Astrocyte (in vitro differentiated cells and primary cell): ENCODE measurements around the gene TFEB. TPM values are rescaled to one million over a fixed set of nuclear protein-coding genes. Genes with fewer than 3 reads are reported as not detected.

ENCODE experiments used
- DNase-seq: peaks from one replicate; pipeline ENCODE4 v3.0.0-alpha.2; 2010; ENCODE audit warnings: low read depth
- FAIRE-seq: peaks from 2 replicates; lab custom pipeline; 2011; peaks lifted over from hg19 to GRCh38; lab: Jason Lieb, UNC
- H2AFZ ChIP-seq: 2 replicates; pipeline ENCODE4 v1.6.0; 2012; ENCODE audit warnings: low read depth, low read length, inconsistent platforms
- H3K27ac ChIP-seq: 2 replicates; pipeline ENCODE4 v1.5.1; 2011; ENCODE audit warnings: low read depth, low read length, inconsistent platforms
- H3K27me3 ChIP-seq: 2 replicates; pipeline ENCODE4 v1.6.0; 2011; ENCODE audit warnings: low read length, inconsistent platforms; ENCODE audit not compliant: insufficient read depth
- H3K36me3 ChIP-seq: 2 replicates; pipeline ENCODE4 v1.5.1; 2011; ENCODE audit warnings: low read length, inconsistent platforms; ENCODE audit not compliant: insufficient read depth
- H3K4me1 ChIP-seq: 2 replicates; pipeline ENCODE4 v1.5.1; 2011; ENCODE audit warnings: low read length, inconsistent platforms; ENCODE audit not compliant: insufficient read depth
- H3K4me2 ChIP-seq: 2 replicates; pipeline ENCODE4 v1.6.0; 2012; ENCODE audit warnings: low read length, inconsistent platforms
- H3K4me3 ChIP-seq: 2 replicates; pipeline ENCODE4 v1.5.1; 2011; ENCODE audit warnings: low read depth, mild to moderate bottlenecking, low read length, inconsistent platforms; ENCODE audit not compliant: insufficient read depth
- H3K79me2 ChIP-seq: 2 replicates; pipeline ENCODE4 v1.6.0; 2012; ENCODE audit warnings: mild to moderate bottlenecking, low read length, inconsistent platforms; ENCODE audit not compliant: insufficient read depth
- H3K9ac ChIP-seq: 2 replicates; pipeline ENCODE4 v1.6.0; 2012; ENCODE audit warnings: mild to moderate bottlenecking, low read length, inconsistent platforms
- H3K9me3 ChIP-seq: 2 replicates; pipeline ENCODE4 v1.5.1; 2012; ENCODE audit warnings: low read depth, mild to moderate bottlenecking, low read length, inconsistent platforms; ENCODE audit not compliant: insufficient read depth
- H4K20me1 ChIP-seq: 2 replicates; pipeline ENCODE4 v1.6.0; 2012; ENCODE audit warnings: low read length, inconsistent platforms; ENCODE audit not compliant: insufficient read depth
- H3K27ac Mint-ChIP-seq: one replicate; pipeline ENCODE4 v1.8.0; 2021; ENCODE audit warnings: mild to moderate bottlenecking, mixed read lengths; ENCODE audit not compliant: unreplicated experiment
- H3K27me3 Mint-ChIP-seq: one replicate; pipeline ENCODE4 v1.8.0; 2021; ENCODE audit warnings: low read depth, mixed read lengths; ENCODE audit not compliant: unreplicated experiment
- H3K36me3 Mint-ChIP-seq: one replicate; pipeline ENCODE4 v1.8.0; 2021; ENCODE audit warnings: low read depth, mixed read lengths; ENCODE audit not compliant: unreplicated experiment
- H3K4me1 Mint-ChIP-seq: one replicate; pipeline ENCODE4 v1.8.0; 2021; ENCODE audit warnings: low read depth, mixed read lengths; ENCODE audit not compliant: unreplicated experiment
- H3K4me3 Mint-ChIP-seq: one replicate; pipeline ENCODE4 v1.8.0; 2021; ENCODE audit warnings: mild to moderate bottlenecking, moderate library complexity, mixed read lengths; ENCODE audit not compliant: unreplicated experiment
- H3K9me3 Mint-ChIP-seq: one replicate; pipeline ENCODE4 v1.8.0; 2021; ENCODE audit warnings: mild to moderate bottlenecking, mixed read lengths; ENCODE audit not compliant: unreplicated experiment
- EZH2 ChIP-seq: IDR thresholded peaks from 2 replicates; pipeline ENCODE4 v1.6.1; 2012; ENCODE audit warnings: mild to moderate bottlenecking, low read length, inconsistent platforms; ENCODE audit not compliant: insufficient read depth
- total RNA-seq: library from RNA; stranded (reverse); gene quantifications from 2 replicates; pipeline ENCODE4 v1.2.1, GENCODE V29; 2021
- TF ChIP-seq, protein P1 (sequence below): IDR thresholded peaks from 2 replicates; pipeline ENCODE4 v1.5.1; 2011; ENCODE audit warnings: low read depth, mild to moderate bottlenecking, inconsistent platforms, low read length, moderate library complexity; ENCODE audit not compliant: insufficient read depth

Gene TFEB
- total RNA-seq, 1 donor from 2014 or later, result 4.7 TPM

DNA sequence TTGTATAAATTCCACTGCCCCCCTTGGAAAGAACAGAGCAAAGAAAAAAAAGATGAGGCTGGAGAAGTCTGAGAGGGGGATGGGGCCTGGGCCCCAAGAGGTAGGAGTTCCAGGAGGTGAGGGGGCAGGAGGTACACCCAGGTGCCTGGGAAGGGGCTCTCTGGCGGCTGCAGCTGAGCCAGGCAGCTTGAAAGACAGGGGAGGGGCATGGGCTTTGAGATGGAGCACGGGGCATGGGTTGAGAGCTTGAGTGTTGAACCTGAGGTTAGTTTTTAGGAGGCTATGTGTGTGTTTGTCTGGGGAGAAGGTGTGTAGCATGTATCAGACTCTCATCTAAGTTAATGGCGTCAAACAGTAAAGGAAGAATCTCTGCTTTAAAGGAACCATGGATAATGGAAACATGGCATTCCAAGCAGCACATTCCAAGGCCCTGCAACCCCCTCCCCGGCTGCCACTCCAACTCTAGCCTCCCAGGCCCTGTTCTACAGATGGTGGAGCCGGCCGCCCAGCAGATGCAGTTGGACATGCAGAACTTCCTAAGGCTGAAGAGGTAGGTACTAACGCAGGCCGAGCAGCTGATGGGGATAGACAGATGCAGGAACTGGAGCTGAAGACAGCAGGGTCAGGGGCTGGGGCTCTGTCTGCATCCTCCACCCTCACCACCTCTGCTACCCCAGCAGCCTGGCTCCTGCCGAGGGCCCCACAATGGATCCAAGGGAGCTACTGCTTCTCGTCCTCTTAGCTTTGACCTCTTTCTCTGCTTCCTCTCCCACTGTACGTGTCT is 55.0 kb downstream of the TFEB start:
- no peak overlapping the region for H3K9ac ChIP-seq
- no peak overlapping the region for H3K4me3 Mint-ChIP-seq
- no peak for FAIRE-seq

DNA sequence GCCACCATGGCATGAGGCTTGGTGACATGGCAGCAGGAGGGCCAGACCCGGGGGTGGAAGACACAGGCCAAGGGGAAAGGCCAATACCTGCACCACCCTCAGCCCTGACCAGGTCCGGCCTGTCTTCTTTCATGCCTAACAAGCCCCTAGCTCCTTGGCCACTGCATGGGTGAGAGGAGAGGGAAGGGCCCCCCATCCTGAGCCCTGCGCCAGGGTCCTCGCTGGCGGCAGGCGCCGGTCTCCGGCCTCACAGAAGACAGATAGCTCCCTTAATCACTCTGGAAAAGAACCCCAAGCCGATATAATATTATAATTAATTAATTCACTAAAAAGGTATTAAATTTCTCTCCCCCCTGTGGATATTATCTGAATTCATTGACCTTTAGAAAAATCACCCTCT is 55.7 kb downstream of the TFEB start:
- Mint-ChIP-seq H3K4me1 (peaks cover 3% of the 10 kb centered on the region), H3K27me3 (peaks cover 31% of the 10 kb centered on the region), H3K27ac (no peak overlapping the region), H3K36me3 (no peaks in the 10 kb centered on the region), H3K4me3 (no peak overlapping the region), H3K9me3 (no peaks in the 10 kb centered on the region)
- Histone ChIP-seq H3K9me3 (no peaks in the 10 kb centered on the region), H2AFZ (no peak overlapping the region), H3K4me1 (peaks cover 3% of the 10 kb centered on the region), H3K9ac (no peak overlapping the region), H3K36me3 (no peaks in the 10 kb centered on the region), H4K20me1 (no peaks in the 10 kb centered on the region), H3K4me3 (no peak overlapping the region), H3K27ac (no peak overlapping the region), H3K4me2 (no peak overlapping the region), H3K79me2 (no peaks in the 10 kb centered on the region), H3K27me3 (peaks cover 11% of the 10 kb centered on the region)
- no peak for DNase-seq
- no peak for FAIRE-seq
- no peak for TF ChIP-seq EZH2
- TF ChIP-seq, protein P1, sequence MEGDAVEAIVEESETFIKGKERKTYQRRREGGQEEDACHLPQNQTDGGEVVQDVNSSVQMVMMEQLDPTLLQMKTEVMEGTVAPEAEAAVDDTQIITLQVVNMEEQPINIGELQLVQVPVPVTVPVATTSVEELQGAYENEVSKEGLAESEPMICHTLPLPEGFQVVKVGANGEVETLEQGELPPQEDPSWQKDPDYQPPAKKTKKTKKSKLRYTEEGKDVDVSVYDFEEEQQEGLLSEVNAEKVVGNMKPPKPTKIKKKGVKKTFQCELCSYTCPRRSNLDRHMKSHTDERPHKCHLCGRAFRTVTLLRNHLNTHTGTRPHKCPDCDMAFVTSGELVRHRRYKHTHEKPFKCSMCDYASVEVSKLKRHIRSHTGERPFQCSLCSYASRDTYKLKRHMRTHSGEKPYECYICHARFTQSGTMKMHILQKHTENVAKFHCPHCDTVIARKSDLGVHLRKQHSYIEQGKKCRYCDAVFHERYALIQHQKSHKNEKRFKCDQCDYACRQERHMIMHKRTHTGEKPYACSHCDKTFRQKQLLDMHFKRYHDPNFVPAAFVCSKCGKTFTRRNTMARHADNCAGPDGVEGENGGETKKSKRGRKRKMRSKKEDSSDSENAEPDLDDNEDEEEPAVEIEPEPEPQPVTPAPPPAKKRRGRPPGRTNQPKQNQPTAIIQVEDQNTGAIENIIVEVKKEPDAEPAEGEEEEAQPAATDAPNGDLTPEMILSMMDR, result no peak

More for the DNA sequence above, 55.0 kb downstream of the TFEB start:
- no peak overlapping the region for H2AFZ ChIP-seq
- no peak for TF ChIP-seq EZH2
- TF ChIP-seq, protein P1, result no peak
- no peaks in the 10 kb centered on the region for H3K36me3 ChIP-seq
- peaks cover 29% of the 10 kb centered on the region for H3K27me3 Mint-ChIP-seq
- H3K4me2 ChIP-seq, result no peak overlapping the region
- no peaks in the 10 kb centered on the region for H3K36me3 Mint-ChIP-seq
- H3K4me3 ChIP-seq, result no peak overlapping the region
- no peaks in the 10 kb centered on the region for H3K9me3 ChIP-seq
- peaks cover 3% of the 10 kb centered on the region for H3K4me1 ChIP-seq
- no peaks in the 10 kb centered on the region for H3K9me3 Mint-ChIP-seq
- peaks cover 11% of the 10 kb centered on the region for H3K27me3 ChIP-seq
- no peak for DNase-seq
- no peak overlapping the region for H3K27ac ChIP-seq
- H3K79me2 ChIP-seq, result no peaks in the 10 kb centered on the region
- H3K27ac Mint-ChIP-seq, result no peak overlapping the region
- peaks cover 3% of the 10 kb centered on the region for H3K4me1 Mint-ChIP-seq
- H4K20me1 ChIP-seq, result no peaks in the 10 kb centered on the region

DNA sequence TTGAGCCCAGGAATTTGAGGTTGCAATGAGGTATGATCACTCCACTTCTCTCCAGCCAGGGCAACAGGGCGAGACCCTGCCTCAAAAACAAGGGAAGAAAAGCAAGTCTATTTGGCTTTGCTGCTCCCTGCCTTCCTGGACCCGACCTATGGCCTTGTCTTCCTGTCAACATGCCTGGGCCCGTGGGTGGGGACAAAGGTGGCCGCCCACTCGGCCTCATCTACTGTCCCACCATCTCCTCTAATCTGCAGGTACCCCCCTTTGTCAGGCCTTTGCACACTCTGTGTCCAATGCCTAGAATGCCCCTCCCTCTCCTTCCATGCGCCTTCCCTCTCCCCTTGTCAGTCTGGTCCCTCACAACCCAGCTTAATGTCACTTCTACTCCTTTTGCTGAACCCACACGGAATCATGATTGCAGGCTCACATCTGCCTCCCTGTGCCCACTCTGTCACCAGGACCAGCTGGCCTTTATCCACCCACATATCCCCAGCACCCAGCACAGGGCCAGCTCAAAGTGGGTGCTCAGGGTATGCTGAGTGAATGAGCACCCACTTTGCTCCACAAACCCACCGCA is 56.8 kb downstream of the TFEB start:
- Histone ChIP-seq H3K9ac (no peak overlapping the region), H3K4me1 (peaks cover 3% of the 10 kb centered on the region), H3K9me3 (no peaks in the 10 kb centered on the region), H3K4me3 (no peak overlapping the region), H3K79me2 (no peaks in the 10 kb centered on the region), H2AFZ (no peak overlapping the region), H3K4me2 (no peak overlapping the region), H3K36me3 (no peaks in the 10 kb centered on the region), H4K20me1 (no peaks in the 10 kb centered on the region), H3K27ac (no peak overlapping the region), H3K27me3 (peaks cover 11% of the 10 kb centered on the region)
- Mint-ChIP-seq H3K36me3 (no peaks in the 10 kb centered on the region), H3K9me3 (no peaks in the 10 kb centered on the region), H3K4me1 (peaks cover 3% of the 10 kb centered on the region), H3K27ac (no peak overlapping the region), H3K4me3 (no peak overlapping the region), H3K27me3 (peaks cover 33% of the 10 kb centered on the region)
- TF ChIP-seq, protein P1, result no peak
- TF ChIP-seq EZH2, result no peak
- FAIRE-seq (no peak), DNase-seq (no peak)
